SK-N-SH treated with all-trans-retinoic acid at 6 μM for 48 hours (cell line): ENCODE measurements around the gene EXD2.

Source experiments
- ATAC-seq: fragments of 200-7000 bp; cut with Tn5 transposase; 3 replicates; pipeline ENCODE4 v1.9.1; 2020; ENCODE audit warnings: mild to moderate bottlenecking, moderate library complexity
- ARNTL ChIP-seq: fragments of 450-650 bp; formaldehyde crosslinking; IDR thresholded peaks from 2 replicates; pipeline ENCODE4 v1.5.0; 2020; ENCODE audit warnings: low read depth, mild to moderate bottlenecking, moderate library complexity, borderline replicate concordance
- BACH2 ChIP-seq: fragments of 250-450 bp; sonication (Bioruptor Pico); IDR thresholded peaks from 2 replicates; pipeline ENCODE4 v1.9.0; 2021; ENCODE audit warnings: mild to moderate bottlenecking, borderline replicate concordance
- CREB5 ChIP-seq: fragments of 250-450 bp; sonication (Bioruptor Pico); IDR thresholded peaks from 2 replicates; pipeline ENCODE4 v1.5.1; 2020; ENCODE audit warnings: low read depth, mild to moderate bottlenecking, moderate library complexity
- CSDC2 ChIP-seq: fragments of 250-450 bp; sonication (Bioruptor Pico); IDR thresholded peaks from 2 replicates; pipeline ENCODE4 v1.5.0; 2020; ENCODE audit warnings: mild to moderate bottlenecking, moderate library complexity
- CSRNP3 ChIP-seq: fragments of 250-450 bp; sonication (Bioruptor Pico); IDR thresholded peaks from 2 replicates; pipeline ENCODE4 v1.5.1; 2021; ENCODE audit warnings: mild to moderate bottlenecking, moderate library complexity
- ESRRG ChIP-seq: fragments of 250-450 bp; sonication (Bioruptor Pico); IDR thresholded peaks from 2 replicates; pipeline ENCODE4 v1.6.1; 2021; ENCODE audit warnings: mild to moderate bottlenecking
- GLIS3 ChIP-seq: fragments of 250-450 bp; sonication (Bioruptor Pico); IDR thresholded peaks from 2 replicates; pipeline ENCODE4 v1.5.0; 2020; ENCODE audit warnings: mild to moderate bottlenecking, moderate library complexity
- ISL1 ChIP-seq: fragments of 250-450 bp; sonication (Bioruptor Pico); IDR thresholded peaks from 2 replicates; pipeline ENCODE4 v2.1.2; 2022; ENCODE audit warnings: mild to moderate bottlenecking, moderate library complexity
- PATZ1 ChIP-seq: fragments of 250-450 bp; sonication (Bioruptor Pico); IDR thresholded peaks from 2 replicates; pipeline ENCODE4 v1.8.0; 2020; ENCODE audit warnings: mild to moderate bottlenecking, moderate library complexity, borderline replicate concordance
- POU6F1 ChIP-seq: fragments of 250-450 bp; sonication (Bioruptor Pico); IDR thresholded peaks from 2 replicates; pipeline ENCODE4 v1.8.0; 2021; ENCODE audit warnings: low read depth, mild to moderate bottlenecking, moderate library complexity, borderline replicate concordance
- PPARA ChIP-seq: fragments of 250-450 bp; sonication (Bioruptor Pico); IDR thresholded peaks from 2 replicates; pipeline ENCODE4 v1.5.0; 2020; ENCODE audit warnings: mild to moderate bottlenecking, borderline replicate concordance
- SNAI2 ChIP-seq: fragments of 250-450 bp; sonication (Bioruptor Pico); IDR thresholded peaks from 2 replicates; pipeline ENCODE4 v1.5.0; 2020; ENCODE audit warnings: mild to moderate bottlenecking, moderate library complexity
- TCF4 ChIP-seq: fragments of 250-450 bp; sonication (Bioruptor Pico); IDR thresholded peaks from 2 replicates; pipeline ENCODE4 v1.8.0; 2021; ENCODE audit warnings: mild to moderate bottlenecking, moderate library complexity, borderline replicate concordance
- TOX ChIP-seq: fragments of 250-450 bp; sonication (Bioruptor Pico); IDR thresholded peaks from 2 replicates; pipeline ENCODE4 v1.8.0; 2021; ENCODE audit warnings: mild to moderate bottlenecking, moderate library complexity, borderline replicate concordance
- TSHZ2 ChIP-seq: fragments of 250-450 bp; sonication (Bioruptor Pico); IDR thresholded peaks from 2 replicates; pipeline ENCODE4 v1.5.0; 2020; ENCODE audit warnings: mild to moderate bottlenecking, moderate library complexity
- ZC3H10 ChIP-seq: fragments of 250-450 bp; sonication (Bioruptor Pico); IDR thresholded peaks from 2 replicates; pipeline ENCODE4 v1.5.1; 2021; ENCODE audit warnings: mild to moderate bottlenecking, moderate library complexity
- ZNF70 ChIP-seq: fragments of 450-650 bp; formaldehyde crosslinking; IDR thresholded peaks from 2 replicates; pipeline ENCODE4 v1.5.0; 2020; ENCODE audit warnings: mild to moderate bottlenecking, moderate library complexity
- ZNF8 ChIP-seq: fragments of 450-650 bp; formaldehyde crosslinking; IDR thresholded peaks from 2 replicates; pipeline ENCODE4 v1.5.0; 2020; ENCODE audit warnings: mild to moderate bottlenecking, moderate library complexity

The EXD2 gene

GRCh38 chr14:69153873-69154270 is 37.4 kb upstream of the EXD2 start:
- no peak for ATAC-seq
- no peak for TF ChIP-seq ZNF70 (CRISPR knock-in tag)

- no peak for ATAC-seq
- TF ChIP-seq TSHZ2 (CRISPR knock-in tag) (no peak), PPARA (CRISPR knock-in tag) (no peak), BACH2 (CRISPR knock-in tag) (no peak), ZNF70 (CRISPR knock-in tag) (no peak), TOX (CRISPR knock-in tag) (no peak), SNAI2 (CRISPR knock-in tag) (no peak), ZC3H10 (CRISPR knock-in tag) (no peak), TCF4 (no peak), POU6F1 (CRISPR knock-in tag) (no peak), ARNTL (CRISPR knock-in tag) (no peak), GLIS3 (CRISPR knock-in tag) (no peak)
Observed at GRCh38 chr14:69154779-69155178, 36.5 kb upstream of the EXD2 start.

GRCh38 chr14:69156224-69156623 is 35.1 kb upstream of the EXD2 start:
- ATAC-seq = no peak
- TF ChIP-seq CSDC2 (no peak), ARNTL (CRISPR knock-in tag) (no peak), ZNF8 (CRISPR knock-in tag) (no peak), TOX (CRISPR knock-in tag) (no peak), PATZ1 (CRISPR knock-in tag) (no peak), TSHZ2 (CRISPR knock-in tag) (no peak), POU6F1 (CRISPR knock-in tag) (no peak), CSRNP3 (CRISPR knock-in tag) (no peak), SNAI2 (CRISPR knock-in tag) (no peak), CREB5 (CRISPR knock-in tag) (no peak), ISL1 (CRISPR knock-in tag) (no peak), ESRRG (CRISPR knock-in tag) (no peak)
